ENCODE measurements around the gene KBTBD6. TPM values are rescaled to one million over a fixed set of nuclear protein-coding genes. Genes with fewer than 3 reads are reported as not detected.
A peak's percentile ranks its signal among the peaks of the same experiment; 100 is the strongest.
"Not testable (repeated sequence)": the region's sequence is repeated elsewhere in the genome, so short reads cannot be mapped to it uniquely, and the experiment has no call there.

The KBTBD6 gene
- total and polyA plus RNA-seq, 8 donors, result 6.9 to 16.0 (median 14.4) TPM

DNA sequence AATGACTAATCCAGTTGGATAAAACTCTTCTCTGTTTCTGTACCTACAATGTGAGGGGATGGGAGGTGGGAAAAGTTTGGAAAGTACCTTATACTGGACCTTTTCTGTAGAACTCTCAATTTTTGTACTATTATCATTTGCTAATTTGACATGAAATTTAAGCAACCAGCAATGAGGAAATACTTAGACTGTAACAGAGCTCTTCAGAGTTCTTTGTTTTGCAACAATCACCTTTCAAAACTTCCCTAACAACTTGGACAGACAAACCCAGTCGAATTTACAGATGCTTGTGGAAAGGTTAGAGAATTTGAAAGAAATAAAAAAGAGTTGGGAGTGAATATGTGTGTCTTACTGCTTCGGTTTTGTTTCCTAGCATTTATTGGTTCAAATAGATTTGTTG lies 45.0 kb upstream of the KBTBD6 start:
- no peak overlapping the region for H3K4me3 ChIP-seq
- H3K27ac ChIP-seq, result peak overlapping the region; percentile 39 to 89
- DNase-seq (no peak), ATAC-seq (peak; percentile 64)
- no peaks in the 10 kb centered on the region for H3K27me3 ChIP-seq
- H3K9me3 ChIP-seq, result peaks cover 0 to 17% of the 10 kb centered on the region in 2 donors
- H3K4me1 ChIP-seq, result no peaks in the 10 kb centered on the region
- H3K36me3 ChIP-seq, result no peaks in the 10 kb centered on the region
- intact Hi-C loops (cut with DNase I), result no loop called here
- TF ChIP-seq, protein P1, sequence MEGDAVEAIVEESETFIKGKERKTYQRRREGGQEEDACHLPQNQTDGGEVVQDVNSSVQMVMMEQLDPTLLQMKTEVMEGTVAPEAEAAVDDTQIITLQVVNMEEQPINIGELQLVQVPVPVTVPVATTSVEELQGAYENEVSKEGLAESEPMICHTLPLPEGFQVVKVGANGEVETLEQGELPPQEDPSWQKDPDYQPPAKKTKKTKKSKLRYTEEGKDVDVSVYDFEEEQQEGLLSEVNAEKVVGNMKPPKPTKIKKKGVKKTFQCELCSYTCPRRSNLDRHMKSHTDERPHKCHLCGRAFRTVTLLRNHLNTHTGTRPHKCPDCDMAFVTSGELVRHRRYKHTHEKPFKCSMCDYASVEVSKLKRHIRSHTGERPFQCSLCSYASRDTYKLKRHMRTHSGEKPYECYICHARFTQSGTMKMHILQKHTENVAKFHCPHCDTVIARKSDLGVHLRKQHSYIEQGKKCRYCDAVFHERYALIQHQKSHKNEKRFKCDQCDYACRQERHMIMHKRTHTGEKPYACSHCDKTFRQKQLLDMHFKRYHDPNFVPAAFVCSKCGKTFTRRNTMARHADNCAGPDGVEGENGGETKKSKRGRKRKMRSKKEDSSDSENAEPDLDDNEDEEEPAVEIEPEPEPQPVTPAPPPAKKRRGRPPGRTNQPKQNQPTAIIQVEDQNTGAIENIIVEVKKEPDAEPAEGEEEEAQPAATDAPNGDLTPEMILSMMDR (IDR thresholded peaks at IDR 0.05), result no peak

DNA sequence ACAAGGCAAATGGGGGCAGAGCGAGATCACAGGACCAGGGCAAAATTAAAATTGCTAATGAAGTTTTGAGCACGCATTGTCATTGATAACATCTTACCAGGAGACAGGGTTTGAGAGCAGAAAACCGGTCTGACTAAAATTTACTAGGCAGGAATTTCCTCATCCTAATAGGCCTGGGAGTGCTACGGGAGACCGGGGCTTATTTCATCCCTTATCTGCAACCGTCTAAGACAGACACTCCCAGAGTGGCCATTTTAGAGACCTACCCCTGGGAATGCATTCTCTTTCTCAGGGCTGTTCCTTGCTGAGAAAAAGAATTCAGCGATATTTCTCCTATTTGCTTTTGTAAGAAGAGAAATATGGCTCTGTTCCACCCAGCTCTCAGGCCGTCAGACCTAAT lies 43.0 kb upstream of the KBTBD6 start:
- intact Hi-C loops (cut with DNase I); H3K27me3 ChIP-seq; H3K4me3 ChIP-seq; H3K4me1 ChIP-seq; H3K36me3 ChIP-seq; ATAC-seq; H3K27ac ChIP-seq; DNase-seq: not testable (repeated sequence)
- peaks cover 0 to 17% of the 10 kb centered on the region in 2 donors for H3K9me3 ChIP-seq

- no peak overlapping the region for H3K4me3 ChIP-seq
- intact Hi-C loops (cut with DNase I), result no loop called here
- no peaks in the 10 kb centered on the region for H3K27me3 ChIP-seq
- no peaks in the 10 kb centered on the region for H3K4me1 ChIP-seq
- TF ChIP-seq, protein P1 (IDR thresholded peaks at IDR 0.05), result no peak
- H3K9me3 ChIP-seq, result no peaks in the 10 kb centered on the region
- ATAC-seq, result no peak
- no peak for DNase-seq
- H3K27ac ChIP-seq, result no peak overlapping the region
- H3K36me3 ChIP-seq, result no peaks in the 10 kb centered on the region
Measured at GRCh38 chr13:41162151-41162550, 29.5 kb upstream of the KBTBD6 start.

GRCh38 chr13:41159174-41159573 lies 26.6 kb upstream of the KBTBD6 start:
- TF ChIP-seq, protein P1 (IDR thresholded peaks at IDR 0.05), result no peak
- no peak for DNase-seq
- no peaks in the 10 kb centered on the region for H3K9me3 ChIP-seq
- H3K4me1 ChIP-seq, result no peaks in the 10 kb centered on the region
- no peaks in the 10 kb centered on the region for H3K36me3 ChIP-seq
- H3K27ac ChIP-seq, result no peak overlapping the region
- intact Hi-C loops (cut with DNase I), result no loop called here
- no peaks in the 10 kb centered on the region for H3K27me3 ChIP-seq
- no peak for ATAC-seq
- H3K4me3 ChIP-seq, result no peak overlapping the region

DNA sequence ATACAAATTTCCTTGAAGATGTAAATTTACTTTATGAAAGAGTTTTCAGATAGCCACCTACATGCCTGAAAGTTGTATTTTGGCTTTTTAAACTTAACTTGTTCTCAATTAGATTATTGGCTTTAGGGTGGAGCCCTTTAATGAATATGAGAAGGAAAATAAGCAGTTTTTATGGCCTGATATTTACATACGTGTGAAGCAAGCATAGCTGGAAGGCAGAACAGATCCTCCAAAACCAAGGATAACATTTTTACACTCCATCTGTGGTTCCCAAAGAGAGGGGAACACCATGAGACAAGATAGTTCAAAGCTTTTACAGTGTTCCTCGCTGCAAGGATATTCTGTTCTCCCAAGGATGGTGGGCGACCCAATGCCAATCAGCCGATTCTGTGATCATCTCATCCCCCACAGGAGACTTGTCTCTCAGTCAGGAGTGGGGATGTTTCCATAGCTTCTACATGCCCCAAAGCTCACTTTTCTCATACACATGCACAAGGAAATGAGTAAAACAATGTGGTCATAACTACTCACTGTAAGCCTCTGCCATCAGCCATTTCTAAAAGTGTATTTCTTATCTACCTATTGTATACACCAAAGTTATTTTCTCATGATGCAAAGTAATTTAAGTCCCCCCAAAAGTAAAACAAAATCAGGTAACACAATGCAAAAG lies 24.6 kb upstream of the KBTBD6 start:
- no peak overlapping the region for H3K4me3 ChIP-seq
- H3K4me1 ChIP-seq, result no peaks in the 10 kb centered on the region
- intact Hi-C loops (cut with DNase I), result no loop called here
- H3K9me3 ChIP-seq, result peaks cover 0 to 10% of the 10 kb centered on the region in 2 donors
- H3K27ac ChIP-seq, result no peak overlapping the region
- TF ChIP-seq, protein P1 (IDR thresholded peaks at IDR 0.05), result no peak
- no peaks in the 10 kb centered on the region for H3K27me3 ChIP-seq
- ATAC-seq (no peak), DNase-seq (no peak)
- H3K36me3 ChIP-seq, result no peaks in the 10 kb centered on the region

DNA sequence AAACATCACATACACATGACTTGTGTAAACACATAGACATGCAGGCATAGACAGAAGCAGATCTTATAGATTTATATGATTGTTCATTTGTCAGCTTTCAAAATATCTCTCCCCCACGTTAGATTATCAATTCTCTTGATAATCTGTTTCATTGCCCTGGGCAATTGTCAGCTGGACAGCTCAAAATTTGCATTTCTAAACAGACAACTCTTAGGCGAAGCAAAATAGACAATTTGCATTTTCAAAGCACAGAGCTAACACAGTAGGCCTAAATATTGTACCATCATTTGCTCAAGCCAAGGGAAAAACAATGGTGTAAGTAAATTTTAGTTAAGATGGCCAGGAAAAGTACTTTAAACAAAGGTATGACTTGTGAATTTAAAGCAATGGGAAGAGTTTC lies 24.0 kb upstream of the KBTBD6 start:
- Histone ChIP-seq H3K4me3 (no peak overlapping the region), H3K4me1 (no peaks in the 10 kb centered on the region), H3K27ac (no peak overlapping the region), H3K9me3 (peaks cover 0 to 16% of the 10 kb centered on the region in 2 donors), H3K27me3 (no peaks in the 10 kb centered on the region), H3K36me3 (peaks cover 0 to 4% of the 10 kb centered on the region in 2 donors)
- intact Hi-C loops (cut with DNase I), result no loop called here
- no peak for ATAC-seq
- no peak for DNase-seq
- TF ChIP-seq, protein P1 (IDR thresholded peaks at IDR 0.05), result no peak
